Stimulated activated CD8-positive, alpha-beta memory T cell treated with anti-CD3 and anti-CD28 coated beads, Interleukin-15, amount 100 ng/mL, for 4 hours (primary cell): ENCODE results near the gene PDE6H.

Experiments
- DNase-seq, 2 donors: peaks; one replicate each; pipeline ENCODE4 v3.0.0-alpha.2; 2020; ENCODE audit warnings: low read depth in 2 of 2

PDE6H gene

GRCh38 chr12:14974633-14975032 lies 1.8 kb downstream of the PDE6H start:
- no peak for DNase-seq

DNA sequence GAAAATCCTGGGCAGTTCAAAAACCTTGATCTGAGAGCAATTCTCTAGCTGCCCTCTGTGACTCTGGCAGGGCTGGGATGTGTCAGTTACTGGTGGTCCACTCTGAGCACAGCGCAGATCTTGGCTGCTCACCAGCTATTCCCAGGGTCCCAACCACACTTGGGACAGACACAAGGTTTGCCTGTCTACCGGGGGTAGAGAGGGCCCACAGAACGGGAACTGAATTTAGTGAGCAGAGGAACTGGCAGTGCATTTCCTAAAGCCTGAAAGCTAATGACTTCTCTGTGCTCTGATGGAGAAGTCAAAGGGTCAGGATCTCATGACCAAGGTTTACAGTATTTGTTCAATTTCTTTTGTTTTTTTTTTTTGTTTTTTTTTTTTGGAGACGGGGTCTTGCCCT lies 2.6 kb downstream of the PDE6H start:
- DNase-seq, result no peak

DNA sequence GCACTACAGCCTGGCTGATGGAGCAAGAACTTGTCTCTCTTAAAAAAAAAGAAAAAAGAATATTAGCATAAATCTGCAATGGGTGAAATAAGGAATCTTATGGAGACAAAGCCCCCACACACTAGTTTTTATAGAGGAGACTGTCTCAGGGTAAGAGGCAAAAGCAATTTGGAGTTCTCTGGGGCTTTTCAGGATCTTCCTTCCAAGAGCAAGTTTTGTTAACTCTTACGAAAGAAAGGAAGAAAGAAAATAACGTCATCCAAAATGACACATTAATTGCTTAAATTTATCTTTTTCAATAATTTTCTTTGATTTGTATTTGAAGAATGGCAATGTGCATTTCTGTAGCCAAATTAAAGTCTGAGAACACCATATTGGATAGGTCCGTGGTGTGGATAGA lies 3.8 kb downstream of the PDE6H start:
- no peak for DNase-seq

DNA sequence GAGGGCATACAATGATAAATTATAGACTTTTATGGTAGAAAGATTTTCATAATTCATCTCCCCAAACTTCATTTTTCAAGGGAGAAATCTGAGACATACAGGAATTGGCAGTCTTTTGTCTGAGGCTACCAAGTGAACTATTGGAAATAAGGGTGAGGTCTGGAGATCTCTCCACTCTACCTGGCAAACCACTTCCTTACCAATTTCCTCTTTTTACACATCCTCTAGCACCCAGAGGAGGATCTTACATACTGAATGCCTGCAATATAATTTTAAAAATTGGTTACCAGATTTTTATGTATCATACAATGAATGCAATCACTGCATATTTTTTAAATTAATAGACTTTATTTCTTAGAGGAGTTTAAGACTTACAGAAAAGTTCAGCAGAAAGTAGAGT lies 6.6 kb downstream of the PDE6H start:
- no peak for DNase-seq

- no peak for DNase-seq
These were observed 8.2 kb downstream of the PDE6H start for GRCh38 chr12:14981049-14981448.

- no peak for DNase-seq
These were observed 9.7 kb downstream of the PDE6H start for GRCh38 chr12:14982562-14982961.

DNA sequence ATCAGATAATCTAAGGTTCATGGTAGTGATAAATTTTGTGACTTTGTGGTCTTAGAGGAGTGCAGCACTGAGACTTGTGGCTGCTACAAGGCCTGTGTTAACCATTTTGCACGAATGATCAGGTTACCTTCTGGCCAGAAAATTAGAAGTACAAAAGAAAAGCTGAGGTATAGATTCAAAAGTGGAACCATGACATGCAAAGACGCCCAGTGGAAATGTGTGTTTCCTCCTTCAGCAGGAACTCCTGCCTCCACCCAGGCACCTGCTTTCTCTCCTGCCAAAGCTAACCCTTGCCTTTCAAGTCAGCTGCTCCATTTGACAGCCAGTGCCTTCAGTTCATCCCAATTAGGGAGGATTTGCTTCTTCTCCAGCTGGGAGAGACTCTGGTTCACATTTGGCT lies 10.1 kb downstream of the PDE6H start:
- no peak for DNase-seq

DNA sequence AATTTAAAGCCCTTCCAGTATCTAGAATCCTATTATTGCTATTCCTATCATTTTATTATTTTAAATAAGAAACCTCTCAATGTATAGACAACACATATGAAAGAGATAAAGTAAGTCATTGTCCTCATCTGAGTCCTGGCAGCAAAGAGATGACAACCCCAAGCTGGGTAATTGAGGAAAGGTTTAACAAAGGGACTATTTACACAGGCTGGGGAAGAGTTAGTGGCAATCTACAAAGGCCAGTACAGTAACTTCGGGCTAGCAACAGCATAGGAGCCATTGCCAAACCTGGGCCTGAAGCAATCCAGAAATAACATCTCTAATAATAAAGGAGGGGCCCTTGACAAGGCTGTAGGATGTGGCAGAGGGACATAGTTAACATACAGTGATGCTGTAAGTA lies 11.2 kb downstream of the PDE6H start:
- no peak for DNase-seq

- no peak for DNase-seq
These were observed 12.0 kb downstream of the PDE6H start for GRCh38 chr12:14984766-14985285.

GRCh38 chr12:14986449-14986848 lies 13.6 kb downstream of the PDE6H start:
- no peak for DNase-seq

GRCh38 chr12:14988035-14988434 lies 15.2 kb downstream of the PDE6H start:
- DNase-seq, result no peak

DNA sequence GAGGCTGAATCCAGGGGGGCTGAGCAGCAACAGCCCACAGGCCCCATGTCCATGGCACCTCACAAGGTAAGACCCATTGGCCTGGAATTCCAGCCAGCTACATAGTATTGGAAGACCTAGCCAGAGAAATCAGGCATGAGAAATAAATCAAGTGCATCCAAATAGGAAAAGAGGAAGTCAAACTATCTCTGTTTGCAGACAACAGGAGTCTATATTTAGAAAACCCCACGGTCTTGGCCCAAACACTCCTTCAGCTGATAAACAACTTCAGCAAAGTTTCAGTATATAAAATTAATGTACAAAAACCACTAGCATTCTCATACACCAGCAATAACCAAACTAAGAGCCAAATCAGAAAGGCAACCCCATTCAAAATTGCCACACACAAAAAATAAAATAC lies 16.9 kb downstream of the PDE6H start:
- no peak for DNase-seq

DNA sequence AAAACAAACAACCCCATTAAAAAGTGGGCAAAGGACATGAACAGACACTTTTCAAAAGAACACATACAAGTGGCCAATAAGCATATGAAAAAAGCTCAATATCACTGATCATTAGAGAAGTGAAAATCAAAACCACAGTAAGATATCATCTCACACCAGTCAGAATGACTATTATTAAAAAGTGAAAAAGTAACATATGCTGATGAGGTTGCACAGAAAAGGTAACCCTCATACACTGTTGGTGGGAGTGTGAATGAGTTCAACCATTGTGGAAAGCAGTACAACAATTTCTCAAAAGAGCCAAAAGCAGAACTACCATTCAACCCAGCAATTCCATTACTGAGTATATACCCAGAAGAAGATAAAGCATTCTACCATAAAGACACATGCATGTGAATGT lies 18.2 kb downstream of the PDE6H start:
- DNase-seq, result no peak

DNA sequence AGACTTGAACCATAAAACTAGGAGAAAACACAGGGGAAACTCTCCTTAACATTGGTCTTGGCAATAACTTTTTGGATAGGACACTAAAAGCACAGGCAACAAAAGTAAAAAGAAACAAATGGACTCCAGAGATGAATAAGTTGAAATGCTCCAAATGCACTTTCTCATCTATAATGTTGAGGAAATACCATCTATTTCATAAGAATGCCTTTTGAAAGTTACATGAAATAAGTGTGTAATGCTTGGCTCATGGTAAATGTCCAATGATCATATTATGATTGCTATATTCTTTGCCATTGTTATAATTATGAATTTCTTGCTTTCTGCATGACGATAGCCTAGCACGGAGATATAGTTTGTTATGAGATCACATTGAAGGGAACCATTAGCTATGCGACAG lies 19.8 kb downstream of the PDE6H start:
- no peak for DNase-seq

DNA sequence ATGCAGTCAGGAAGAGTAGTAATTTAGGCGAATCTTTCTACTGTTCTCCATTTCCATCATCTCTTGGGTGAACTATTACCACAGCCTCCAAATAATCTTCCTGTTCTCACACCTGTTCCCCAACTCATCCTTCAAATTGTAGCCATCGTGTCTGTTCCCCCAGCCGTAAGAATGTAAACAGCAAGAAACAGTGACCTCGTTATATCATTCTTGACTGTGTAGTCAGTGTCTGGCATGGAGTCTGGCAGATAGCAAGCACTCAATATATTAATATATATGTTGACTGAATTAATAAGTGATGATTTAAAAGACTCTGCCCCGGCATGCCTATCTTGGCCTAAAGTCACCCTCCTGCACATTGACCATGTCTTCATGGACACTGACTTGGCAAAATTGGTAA lies 20.3 kb downstream of the PDE6H start:
- DNase-seq, result no peak

DNA sequence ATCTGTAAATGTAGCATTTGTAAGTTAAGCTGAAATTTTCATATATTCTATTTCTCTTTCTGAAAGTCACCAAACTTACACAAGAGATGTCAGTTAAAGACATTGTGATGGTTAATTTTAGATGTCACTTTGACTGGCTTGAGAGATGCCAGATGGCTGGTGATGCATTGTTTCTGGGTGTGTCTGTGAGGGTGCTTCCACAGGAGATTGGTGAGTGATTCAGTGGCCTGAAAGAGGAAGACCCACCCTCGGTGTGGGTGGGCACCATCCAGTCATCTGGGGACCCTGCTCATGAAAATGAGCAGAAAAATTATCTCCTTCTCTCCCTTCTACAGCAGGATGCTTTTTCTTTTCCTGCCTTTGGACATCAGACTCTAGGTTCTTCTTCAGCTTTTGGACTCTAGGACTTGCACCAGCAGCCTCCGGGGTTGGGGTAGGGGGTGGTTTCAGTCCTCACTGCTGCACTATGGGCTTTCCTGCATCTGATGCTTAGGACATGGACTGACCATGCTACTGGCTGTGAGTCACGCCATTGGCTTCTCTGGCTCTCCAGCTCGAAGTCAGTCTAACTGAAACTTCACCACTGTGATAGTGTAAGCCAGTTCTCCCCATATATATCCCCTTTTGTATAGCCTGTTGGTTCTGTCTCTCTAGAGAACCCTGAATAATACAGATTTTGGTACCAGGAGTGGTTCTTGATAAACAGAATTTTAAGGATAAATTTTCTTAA lies 20.9 kb downstream of the PDE6H start:
- peak in 1 of 2 donors; percentile 4 for DNase-seq

- no peak for DNase-seq
These were observed 21.8 kb downstream of the PDE6H start for GRCh38 chr12:14994610-14995009.

- DNase-seq, result no peak
These were observed 23.0 kb downstream of the PDE6H start for GRCh38 chr12:14995583-14996425.

- DNase-seq, result no peak
These were observed 25.2 kb downstream of the PDE6H start for GRCh38 chr12:14997998-14998397.

- DNase-seq, result no peak
These were observed 26.3 kb downstream of the PDE6H start for GRCh38 chr12:14999021-14999694.

- DNase-seq, result no peak
These were observed 27.0 kb downstream of the PDE6H start for GRCh38 chr12:14999695-15000365.

DNA sequence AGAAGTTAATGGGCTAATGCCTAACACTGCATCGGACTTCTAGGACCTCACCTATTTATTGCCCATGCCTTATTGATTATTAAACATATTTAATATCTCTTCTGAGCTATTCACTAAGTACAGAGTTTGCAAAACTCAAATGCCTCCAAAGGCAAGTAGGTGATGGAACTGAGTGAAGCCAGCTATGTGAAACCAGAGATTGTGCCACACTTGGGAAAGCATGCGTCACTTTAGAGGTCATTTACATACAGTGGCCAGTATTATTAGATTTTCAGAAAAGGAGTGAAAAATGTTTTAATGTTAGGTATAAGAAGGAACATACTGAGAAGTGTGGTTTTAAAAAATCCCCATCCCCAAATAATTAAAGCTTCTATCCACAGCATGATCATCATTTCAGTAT lies 27.7 kb downstream of the PDE6H start:
- no peak for DNase-seq
